ENCODE results near the gene FHIT. TPM values are rescaled to one million over a fixed set of nuclear protein-coding genes. Genes with fewer than 3 reads are reported as not detected.

The FHIT gene
- total and polyA plus RNA-seq, 10 of the 15 experiments (the other 5 are each of a cell fraction or from before 2014, with no cell fraction given): 4.2 to 14.9 (median 9.4) TPM

- DNase-seq (ENCODE audit: low read depth, low spot score) (no peak), ATAC-seq (no peak), FAIRE-seq (no peak)
- no peaks in the 10 kb centered on the region for H3K4me1 ChIP-seq (ENCODE audit: control insufficient read depth, insufficient read depth, low read length)
- H3K4me2 ChIP-seq (ENCODE audit: control insufficient read depth, insufficient read depth): no peak overlapping the region
- H3K27me3 ChIP-seq (replicated peaks in 1 of 2; ENCODE audit: control insufficient read depth in 2 of 2, insufficient read depth in 2 of 2, low read length in 1 of 2): no peaks in the 10 kb centered on the region
- no peak overlapping the region for H3K4me3 ChIP-seq
- ChIA-PET RAD21 (ENCODE audit: unreplicated experiment) (no interaction called here), SMC1A (ENCODE audit: uncharacterized antibody, unreplicated experiment) (interaction anchor here (0.6 to 1.0 kb wide), 3 partner anchors 9 to 69 kb away, joined by 3 read pairs; no protein-coding TSS in a partner anchor), CTCF (no interaction called here), POLR2A (interaction anchor here (0.6 kb wide), 1 partner anchor 1151 kb away, joined by 4 read pairs; no protein-coding TSS in a partner anchor)
- H3K79me2 ChIP-seq (ENCODE audit: control insufficient read depth, insufficient read depth, low read length): no peaks in the 10 kb centered on the region
- H2AFZ ChIP-seq (ENCODE audit: control insufficient read depth, low read depth, low read length): no peak overlapping the region
- WGBS (ENCODE audit: insufficient coverage, insufficient replicate concordance, low lambda C conversion rate, missing lambda C conversion rate): 52% methylated on average over 9 of the region's 9 CpGs
- BruUV-seq (replicated peaks): no TSS peak
- no peaks in the 10 kb centered on the region for H3K36me3 ChIP-seq (ENCODE audit: control insufficient read depth in 2 of 2, insufficient read depth in 2 of 2, low read length in 1 of 2)
- H3K27ac ChIP-seq (ENCODE audit: control insufficient read depth, insufficient read depth): no peak overlapping the region
- in situ Hi-C loops (cut with MboI): no loop called here
- H3K9me3 ChIP-seq (replicated peaks; ENCODE audit: control insufficient read depth, insufficient read depth, low read length): no peaks in the 10 kb centered on the region; the same call in 2 of the 3 replicates
- H4K20me1 ChIP-seq (ENCODE audit: control insufficient read depth, insufficient read depth): no peaks in the 10 kb centered on the region
- intact Hi-C loops (cut with micrococcal nuclease; ENCODE audit: unreplicated experiment): no loop called here
- TF ChIP-seq NBN (IDR thresholded peaks at IDR 0.05) (no peak), ZNF274 (IDR thresholded peaks at IDR 0.05; ENCODE audit: insufficient read depth, insufficient read length) (no peak), SUPT20H (IDR thresholded peaks at IDR 0.05; ENCODE audit: borderline replicate concordance, control insufficient read depth, low read depth, low read length) (no peak), RBBP5 (conservative IDR thresholded peaks at IDR 0.05) (no peak), BRCA1 (IDR thresholded peaks at IDR 0.05; ENCODE audit: low read depth, low read length) (no peak), MTA3 (IDR thresholded peaks at IDR 0.05; ENCODE audit: borderline replicate concordance, low read length) (no peak), CUX1 (IDR thresholded peaks at IDR 0.05; ENCODE audit: insufficient replicate concordance, low read depth, low read length) (no peak), RB1 (IDR thresholded peaks at IDR 0.05; ENCODE audit: borderline replicate concordance) (no peak), FOXM1 (IDR thresholded peaks at IDR 0.05; ENCODE audit: low read depth, low read length) (no peak), MEF2B (IDR thresholded peaks at IDR 0.05; ENCODE audit: partially characterized antibody, poor library complexity, severe bottlenecking) (no peak), CHD1 (IDR thresholded peaks at IDR 0.05; ENCODE audit: low read depth, low read length) (no peak), CHD2 (IDR thresholded peaks at IDR 0.05; ENCODE audit: borderline replicate concordance, low read depth, low read length) (no peak), SUZ12 (IDR thresholded peaks at IDR 0.05; ENCODE audit: unreplicated experiment) (no peak), TARDBP (IDR thresholded peaks at IDR 0.05; ENCODE audit: borderline replicate concordance) (no peak), BHLHE40 (IDR thresholded peaks at IDR 0.05; ENCODE audit: borderline replicate concordance in 1 of 2, low read depth in 2 of 2, low read length in 1 of 2) (no peak), KAT2A (conservative IDR thresholded peaks at IDR 0.05; ENCODE audit: control insufficient read depth, low read depth, low read length) (no peak), MYC (IDR thresholded peaks at IDR 0.05; ENCODE audit: insufficient read depth, insufficient read length, insufficient replicate concordance, low read length, severe bottlenecking) (no peak), SMAD1 (IDR thresholded peaks at IDR 0.05; ENCODE audit: low read depth, partially characterized antibody) (no peak)
- H3K9ac ChIP-seq (ENCODE audit: control insufficient read depth, insufficient read depth, low read length): no peak overlapping the region
Observed at GRCh38 chr3:60514085-60514649, 737.1 kb downstream of the FHIT start.
